ENCODE results near the gene CTNND2. TPM values are rescaled to one million over a fixed set of nuclear protein-coding genes. Genes with fewer than 3 reads are reported as not detected.
"Not testable (repeated sequence)": the region's sequence is repeated elsewhere in the genome, so short reads cannot be mapped to it uniquely, and the experiment has no call there.

CTNND2 gene
- total RNA-seq, 1 experiment from 2014 or later: 1.7 TPM

GRCh38 chr5:11043881-11044280 lies 860.4 kb downstream of the CTNND2 start:
- DNase-seq (ENCODE audit: low read depth): no peak

GRCh38 chr5:11040345-11040744 lies 863.9 kb downstream of the CTNND2 start:
- no peak for DNase-seq (ENCODE audit: low read depth)

DNA sequence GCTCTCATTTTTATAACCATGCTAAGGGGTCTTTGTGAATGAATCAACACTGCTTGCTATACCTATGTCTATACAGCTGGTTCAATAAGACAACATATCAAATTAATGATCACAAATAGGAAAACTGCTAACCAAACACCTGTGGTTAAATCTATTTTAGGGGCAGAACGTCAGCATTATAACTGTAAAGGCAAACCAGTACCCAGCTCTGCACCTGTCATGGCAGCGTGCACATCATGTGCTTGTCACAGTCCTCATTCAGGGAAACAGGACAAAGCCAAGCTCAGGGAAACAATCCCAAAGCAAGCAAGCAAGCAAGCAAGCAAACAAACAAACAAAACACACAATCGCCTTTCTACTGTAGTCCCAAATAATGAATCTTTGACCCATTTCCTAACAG lies 865.5 kb downstream of the CTNND2 start:
- DNase-seq (ENCODE audit: low read depth): no peak

DNA sequence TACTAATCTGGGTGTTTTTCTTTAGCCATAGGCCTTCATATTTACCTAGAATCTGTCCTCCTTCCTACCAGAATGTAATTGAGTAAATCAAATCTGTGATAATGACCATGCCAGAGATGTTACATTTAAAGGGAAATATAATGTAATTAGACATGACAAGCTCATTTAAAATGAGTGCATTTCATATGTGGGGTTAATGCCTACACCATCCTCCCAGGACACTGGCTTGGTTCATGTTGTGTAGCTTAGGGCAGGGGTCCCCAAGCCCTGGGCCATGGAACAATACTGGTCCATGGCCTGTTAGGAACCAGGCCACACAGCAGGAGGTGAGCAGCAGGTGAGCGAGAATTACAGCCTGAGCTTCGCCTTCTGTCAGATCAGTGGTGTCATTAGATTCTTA lies 866.3 kb downstream of the CTNND2 start:
- no peak for DNase-seq (ENCODE audit: low read depth)

DNA sequence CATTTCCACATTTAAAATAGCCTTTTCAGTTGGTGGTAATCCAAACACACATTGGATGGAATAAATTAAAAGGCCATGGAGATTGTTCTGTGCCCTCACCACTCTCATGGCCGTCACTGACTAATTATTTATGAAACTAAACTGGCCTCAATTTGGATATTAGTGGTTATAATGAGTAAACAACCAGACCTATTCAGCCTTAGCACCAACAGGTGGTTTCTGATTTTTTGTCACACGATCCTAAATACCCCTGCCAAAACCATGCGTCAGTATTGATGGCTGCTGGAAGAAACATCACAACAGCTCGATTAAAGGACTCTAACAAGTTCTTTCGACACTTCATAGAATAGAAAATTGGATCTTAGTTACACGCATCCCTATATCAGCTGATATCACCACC lies 867.2 kb downstream of the CTNND2 start:
- DNase-seq (ENCODE audit: low read depth): no peak

- no peak for DNase-seq (ENCODE audit: low read depth)
Measured at GRCh38 chr5:11030671-11031070, 873.6 kb downstream of the CTNND2 start.

DNA sequence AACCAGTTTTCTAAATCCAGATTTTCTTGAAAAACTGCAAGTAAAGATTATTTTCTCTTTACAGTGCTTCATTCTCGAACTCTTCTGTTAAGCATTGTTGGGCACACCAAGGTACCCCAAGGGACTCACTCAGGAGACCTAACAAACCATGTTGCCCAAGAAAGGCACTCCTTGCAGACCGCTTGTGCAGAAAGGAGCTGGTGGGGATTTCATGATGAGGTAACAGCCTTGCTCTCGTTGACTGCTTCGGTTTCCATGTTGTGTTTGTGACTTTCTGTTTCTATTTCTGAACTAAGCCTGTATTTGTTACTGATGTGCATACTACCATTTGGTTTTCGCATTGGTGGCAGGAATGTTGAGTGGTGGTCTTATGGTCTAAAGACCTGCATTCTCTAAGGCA lies 876.6 kb downstream of the CTNND2 start:
- no peak for DNase-seq (ENCODE audit: low read depth)

GRCh38 chr5:11026543-11026942 lies 877.7 kb downstream of the CTNND2 start:
- no peak for DNase-seq (ENCODE audit: low read depth)

- DNase-seq (ENCODE audit: low read depth): no peak
Measured at GRCh38 chr5:11023945-11024344, 880.3 kb downstream of the CTNND2 start.

GRCh38 chr5:11013793-11014192 lies 890.5 kb downstream of the CTNND2 start:
- DNase-seq (ENCODE audit: low read depth): no peak

- DNase-seq (ENCODE audit: low read depth): no peak
Measured at GRCh38 chr5:11012295-11012694, 892.0 kb downstream of the CTNND2 start.

DNA sequence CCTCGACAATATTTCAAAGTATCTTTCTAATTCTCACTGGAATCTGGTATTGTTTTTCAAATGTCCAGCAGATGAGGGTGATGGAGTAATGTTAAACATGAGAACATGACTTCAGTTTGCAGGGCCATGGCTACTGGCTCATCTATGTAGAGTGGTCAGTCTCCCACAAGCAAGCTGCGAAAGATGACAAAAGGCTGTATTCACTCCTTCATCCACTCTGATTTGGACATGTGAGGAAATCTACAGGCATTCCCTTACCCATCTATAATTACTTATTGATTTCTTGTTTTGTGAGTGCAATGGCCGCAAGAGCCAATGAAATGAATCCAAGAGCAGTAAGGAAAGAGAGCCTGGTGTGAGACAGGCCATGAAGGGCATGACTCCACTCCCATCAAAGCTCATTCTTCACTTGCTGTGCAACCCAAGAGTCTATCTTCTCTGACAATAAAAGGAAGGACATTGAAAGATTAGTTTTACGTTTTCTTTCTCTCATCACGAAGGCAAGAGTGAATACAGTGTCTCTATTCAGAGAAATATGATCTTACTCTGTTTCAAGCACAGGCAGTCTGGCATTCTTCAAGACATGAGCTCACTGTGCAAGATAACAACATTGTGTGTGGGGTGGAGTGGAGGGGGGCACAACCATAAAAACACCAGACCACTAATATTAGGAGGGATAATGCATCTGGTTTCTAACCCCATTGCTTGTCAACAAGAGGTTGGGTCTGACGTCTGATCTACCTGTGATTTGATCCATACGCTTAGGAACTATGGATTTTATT lies 893.6 kb downstream of the CTNND2 start:
- no peak for DNase-seq (ENCODE audit: low read depth)

- DNase-seq (ENCODE audit: low read depth): no peak
Measured at GRCh38 chr5:11009576-11009975, 894.7 kb downstream of the CTNND2 start.

- DNase-seq (ENCODE audit: low read depth): no peak
Measured at GRCh38 chr5:11007269-11007870, 896.9 kb downstream of the CTNND2 start.

DNA sequence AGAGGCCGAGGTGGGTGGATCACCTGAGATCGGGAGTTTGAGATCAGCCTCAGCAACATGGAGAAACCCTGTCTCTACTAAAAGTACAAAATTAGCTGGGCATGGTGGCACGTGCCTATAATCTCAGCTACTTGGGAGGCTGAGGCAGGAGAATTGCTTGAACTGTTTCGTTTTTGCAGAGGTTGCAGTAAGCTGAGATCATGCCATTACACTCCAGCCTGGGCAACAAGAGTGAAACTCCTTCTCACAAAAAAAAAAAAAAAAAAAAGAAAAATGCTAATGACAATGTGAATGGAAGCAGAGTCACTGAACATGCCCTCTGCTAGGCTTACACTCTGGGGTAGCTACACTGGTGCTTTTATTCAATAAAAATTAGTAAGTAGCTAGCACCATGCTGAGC lies 899.7 kb downstream of the CTNND2 start:
- DNase-seq (ENCODE audit: low read depth): not testable (repeated sequence)

DNA sequence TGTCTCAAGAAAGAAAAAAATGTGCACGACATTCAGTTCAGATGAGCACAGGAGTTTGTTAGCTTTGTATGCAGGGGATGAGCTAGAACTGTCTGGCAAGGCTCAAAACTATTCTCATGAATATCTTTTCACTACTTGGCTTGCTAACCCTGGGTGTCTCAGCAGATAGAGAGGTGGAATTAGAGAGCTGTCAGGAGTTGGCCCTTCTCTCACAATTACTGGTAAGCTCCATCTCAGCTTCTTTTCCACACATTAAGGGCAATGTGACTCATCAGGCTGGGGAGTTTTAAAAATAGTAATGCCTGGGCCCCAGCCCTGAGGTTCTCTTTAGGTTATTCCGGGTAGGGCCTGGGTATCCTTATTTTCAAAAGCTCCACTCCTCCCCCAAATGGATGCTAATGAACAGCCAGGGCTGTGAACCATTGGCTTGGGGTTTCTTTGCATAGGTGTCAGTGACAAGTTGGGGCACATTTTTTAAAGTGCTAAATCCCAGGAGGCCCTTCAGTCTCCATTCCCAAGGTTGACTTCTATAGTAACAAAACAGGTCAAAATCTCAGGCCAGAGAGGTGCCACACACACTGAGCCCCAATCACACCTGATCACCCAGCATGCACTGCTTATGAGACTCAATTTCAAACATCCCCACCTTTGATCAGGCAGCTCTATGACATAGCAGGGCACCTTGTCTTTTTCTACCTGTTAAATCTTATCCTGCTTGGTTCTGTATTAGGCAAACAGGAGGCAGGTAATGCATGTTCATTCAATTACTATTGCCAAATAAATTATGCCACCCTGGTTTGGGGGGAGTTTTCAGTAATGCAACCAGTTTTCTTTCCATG lies 903.5 kb downstream of the CTNND2 start:
- DNase-seq (ENCODE audit: low read depth): no peak

DNA sequence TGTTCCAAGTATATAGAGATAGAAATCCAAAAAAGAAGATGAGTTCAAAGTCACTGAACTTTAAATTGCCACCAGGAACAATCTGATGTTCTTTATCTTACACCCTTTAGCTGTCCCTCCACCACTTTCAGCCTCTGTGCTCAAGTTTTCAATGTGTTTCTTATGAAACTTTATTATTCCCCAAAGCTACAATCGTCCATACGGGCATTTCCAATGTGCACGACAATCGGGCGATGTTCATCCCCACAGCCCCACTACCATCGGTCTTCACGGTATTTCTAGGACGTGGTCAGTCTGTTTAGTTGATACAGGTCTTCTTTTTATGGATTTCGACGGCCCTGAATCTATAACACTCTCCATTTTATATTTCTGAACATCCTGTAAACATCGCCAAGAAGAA lies 904.5 kb downstream of the CTNND2 start:
- DNase-seq (ENCODE audit: low read depth): no peak

GRCh38 chr5:10995891-10996290 lies 908.4 kb downstream of the CTNND2 start:
- no peak for DNase-seq (ENCODE audit: low read depth)

DNA sequence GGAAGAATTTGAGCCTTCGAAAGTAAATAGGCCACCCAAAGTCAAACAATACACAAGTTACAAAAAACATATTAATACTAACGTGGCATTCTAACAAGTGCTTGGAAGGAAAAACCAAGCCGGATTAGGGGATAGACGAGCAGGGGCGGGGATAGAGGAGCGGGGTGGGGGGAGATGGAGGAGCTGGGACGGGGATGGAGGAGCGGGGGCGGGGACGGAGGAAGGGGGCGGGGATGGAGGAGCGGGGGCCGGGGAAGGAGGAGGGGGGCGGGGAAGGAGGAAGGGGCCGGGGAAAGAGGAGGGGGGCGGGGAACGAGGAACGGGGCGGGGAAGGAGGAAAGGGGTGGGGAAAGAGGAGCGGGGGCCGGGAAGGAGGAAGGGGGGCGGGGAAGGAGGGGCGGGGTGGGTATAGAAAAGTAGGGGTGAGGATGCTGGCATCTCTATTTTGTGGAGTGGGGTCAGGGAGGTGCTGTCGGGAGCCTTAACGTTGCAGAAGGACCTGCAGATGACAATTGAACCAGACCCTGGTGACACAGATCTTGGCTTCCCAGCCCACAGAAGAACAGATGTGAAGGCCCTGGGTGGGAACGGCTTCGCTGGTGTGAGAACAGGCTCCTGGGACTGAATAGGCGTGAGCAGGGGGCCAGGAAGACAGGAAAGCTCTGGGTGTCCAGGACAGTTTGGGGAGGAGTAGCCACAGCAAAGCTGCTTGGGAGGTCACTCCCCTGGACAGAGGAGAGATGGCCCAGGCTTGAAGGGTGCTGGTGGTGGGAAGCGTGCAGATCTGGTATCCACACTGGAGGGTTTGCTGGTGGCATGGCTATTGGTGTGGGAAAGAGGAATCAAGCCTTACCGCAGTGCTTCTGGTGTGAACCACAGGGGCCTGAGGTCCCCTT lies 909.9 kb downstream of the CTNND2 start:
- no peak for DNase-seq (ENCODE audit: low read depth)

- DNase-seq (ENCODE audit: low read depth): no peak
Measured at GRCh38 chr5:10990634-10991033, 913.6 kb downstream of the CTNND2 start.

- no peak for DNase-seq (ENCODE audit: low read depth)
Measured at GRCh38 chr5:10989577-10990263, 914.5 kb downstream of the CTNND2 start.

All from M059J (cell line).